PC-3 (cell line): Measurements from ENCODE around the gene MRC1.

Experiments
- CTCF ChIP-seq: fragments of 300-600 bp; sonication (generic); conservative IDR thresholded peaks from 2 replicates; pipeline ENCODE4 v1.5.1; 2017; ENCODE audit warnings: antibody characterized with exemption, low read depth, mild to moderate bottlenecking, low read length
- EZH2 ChIP-seq: fragments of 300-600 bp; sonication (generic); IDR thresholded peaks from one replicate; pipeline ENCODE4 v1.6.1; 2017; ENCODE audit warnings: antibody characterized with exemption, mild to moderate bottlenecking, low read length; ENCODE audit not compliant: unreplicated experiment

GRCh38 chr10:17842641-17843040 is 33.5 kb downstream of the MRC1 start:
- TF ChIP-seq CTCF: no peak
- TF ChIP-seq EZH2: no peak
